ENCODE measurements around the gene ZNF747. TPM values are rescaled to one million over a fixed set of nuclear protein-coding genes. Genes with fewer than 3 reads are reported as not detected.
"Not testable (repeated sequence)": the region's sequence is repeated elsewhere in the genome, so short reads cannot be mapped to it uniquely, and the experiment has no call there.

ZNF747 gene
- total RNA-seq, 4 donors from 2014 or later = 13.6 to 30.7 (median 21.8) TPM

DNA sequence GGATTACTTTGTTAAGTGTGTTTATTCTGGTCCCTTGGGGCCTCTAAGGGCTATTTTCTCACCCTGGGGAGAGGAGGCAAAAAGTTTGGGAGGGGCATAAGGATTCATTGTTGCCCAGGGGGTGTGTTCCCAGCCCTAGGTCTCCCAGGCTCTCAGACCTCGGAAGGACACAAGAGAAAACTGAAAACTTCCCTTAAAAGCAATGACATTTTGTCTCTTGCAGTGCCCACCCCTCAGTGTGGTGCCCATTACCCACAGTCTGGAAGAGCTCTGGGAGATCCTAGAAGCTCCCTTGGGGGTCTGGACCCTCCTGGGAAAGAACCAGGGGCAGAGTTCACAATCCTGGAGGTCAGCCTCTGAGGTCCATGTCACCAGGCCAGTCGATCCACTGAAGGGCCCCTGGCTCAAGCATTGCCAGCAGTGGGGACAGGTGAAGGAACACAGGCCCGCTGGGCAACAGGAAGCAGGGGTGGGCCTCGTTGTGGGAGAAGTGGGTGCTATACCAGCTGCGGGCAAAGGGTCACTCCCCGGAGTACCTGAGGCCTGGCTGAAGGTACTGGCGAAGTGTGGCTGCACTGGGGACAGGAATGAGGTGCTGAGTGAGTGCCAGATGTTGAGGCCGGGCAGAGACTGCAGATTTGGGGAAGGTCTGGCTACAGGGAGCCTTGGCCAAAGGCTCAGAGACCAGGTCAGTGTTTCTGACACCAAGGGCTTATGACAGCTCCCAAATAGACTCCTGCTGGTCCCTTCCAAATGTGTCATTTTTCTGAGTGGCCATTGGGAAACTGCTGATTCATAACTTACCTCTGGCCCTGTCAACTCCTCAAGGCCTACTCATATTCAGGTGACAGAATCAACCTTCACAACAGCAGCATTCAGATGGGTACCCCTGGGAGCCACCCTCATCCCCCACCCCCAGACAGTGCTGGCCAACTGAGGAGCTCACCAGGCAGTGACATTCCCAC is 4.6 kb upstream of the ZNF747 start:
- no peaks in the 10 kb centered on the region for H3K36me3 ChIP-seq
- peaks cover 8 to 11% of the 10 kb centered on the region in 2 donors for H3K4me1 ChIP-seq
- no peaks in the 10 kb centered on the region for H3K27me3 ChIP-seq
- TF ChIP-seq CTCF (IDR thresholded peaks at IDR 0.05) = no peak
- TF ChIP-seq POLR2A (IDR thresholded peaks at IDR 0.05) = no peak
- no peak overlapping the region for H3K4me3 ChIP-seq (replicated peaks in 1 of 3)
- no peaks in the 10 kb centered on the region for H3K9me3 ChIP-seq
- no peak for DNase-seq
- intact Hi-C loops (cut with DNase I) = loop anchor here (5.0 to 10.0 kb wide), 2 partner anchors 33 to 96 kb away; partner anchors contain the start of gene ZNF688
- H3K27ac ChIP-seq = no peak overlapping the region
- 79 to 84% methylated on average over 8 of the region's 8 CpGs for WGBS, 2 donors

- intact Hi-C loops (cut with DNase I) = loop anchor here (5.0 to 10.0 kb wide), 2 partner anchors 36 to 98 kb away; partner anchors contain the start of gene ZNF688
- Histone ChIP-seq H3K4me1 (peaks cover 16 to 17% of the 10 kb centered on the region in 2 donors), H3K36me3 (peaks cover 8 to 10% of the 10 kb centered on the region in 2 donors)
- not testable (repeated sequence) for H3K27me3 ChIP-seq; H3K9me3 ChIP-seq; H3K4me3 ChIP-seq (replicated peaks in 1 of 3); H3K27ac ChIP-seq; DNase-seq
- WGBS, 2 donors = 91 to 92% methylated on average over 13 of the region's 13 CpGs
These were observed 1.9 kb upstream of the ZNF747 start for GRCh38 chr16:30536391-30537024.

- DNase-seq = peak; percentile 75 to 78
These were observed 1.1 kb upstream of the ZNF747 start for GRCh38 chr16:30535777-30536190.

DNA sequence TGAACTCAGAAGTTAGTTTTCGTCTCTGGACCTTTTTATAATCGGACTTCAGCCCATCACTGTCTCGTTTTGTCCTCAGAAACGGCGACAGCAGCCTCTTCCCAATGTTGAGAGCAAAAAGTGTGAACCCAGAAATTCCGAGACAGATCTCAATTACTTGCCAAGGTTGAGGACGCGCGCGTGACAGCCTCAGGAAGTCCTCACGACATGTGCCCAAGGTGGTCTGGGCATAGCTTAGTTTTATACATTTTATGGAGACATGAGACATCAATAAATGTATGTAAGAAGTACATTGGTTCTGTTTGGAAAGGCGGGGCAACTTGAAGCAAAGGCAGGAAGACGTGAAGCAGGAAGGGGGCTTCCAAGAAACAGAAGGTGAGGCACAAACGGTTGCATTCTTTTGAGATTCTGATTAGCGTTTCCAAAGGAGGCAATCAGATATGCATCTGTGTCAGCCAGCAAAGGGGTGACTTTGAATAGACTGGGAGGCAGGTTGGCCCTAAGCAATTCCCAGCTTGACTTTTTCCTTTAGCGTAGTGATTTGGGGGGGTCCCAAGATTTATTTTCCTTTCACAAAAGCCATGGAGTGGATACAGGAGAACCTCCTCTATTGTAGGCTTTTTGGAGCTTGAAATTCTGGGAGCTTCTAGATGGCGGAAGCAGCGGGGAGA is 583 bp upstream of the ZNF747 start:
- peak overlapping the region in 2 of 3 donors; percentile 59 to 73 for H3K4me3 ChIP-seq (replicated peaks in 1 of 3)
- H3K4me1 ChIP-seq = peaks cover 16 to 17% of the 10 kb centered on the region in 2 donors
- TF ChIP-seq CTCF (IDR thresholded peaks at IDR 0.05) = no peak
- TF ChIP-seq POLR2A (IDR thresholded peaks at IDR 0.05) = no peak
- H3K9me3 ChIP-seq = no peaks in the 10 kb centered on the region
- 4% methylated on average over 18 of the region's 18 CpGs for WGBS, 2 donors
- peak overlapping the region; percentile 77 to 92 (median 82) for H3K27ac ChIP-seq
- DNase-seq = no peak
- H3K36me3 ChIP-seq = peaks cover 8 to 17% of the 10 kb centered on the region in 2 donors
- intact Hi-C loops (cut with DNase I) = loop anchor here (5.0 to 10.0 kb wide), 2 partner anchors 37 to 100 kb away; partner anchors contain the start of gene ZNF688
- H3K27me3 ChIP-seq = no peaks in the 10 kb centered on the region

More at GRCh38 chr16:30535777-30536190, 1.1 kb upstream of the ZNF747 start:
- H3K4me1 ChIP-seq = peaks cover 16 to 17% of the 10 kb centered on the region in 2 donors
- TF ChIP-seq CTCF (IDR thresholded peaks at IDR 0.05) (peak in 5 of 6 experiments; percentile 27 to 71 (median 52)), POLR2A (IDR thresholded peaks at IDR 0.05) (no peak)
- no peaks in the 10 kb centered on the region for H3K9me3 ChIP-seq
- 28 to 30% methylated on average over 12 of the region's 12 CpGs for WGBS, 2 donors
- intact Hi-C loops (cut with DNase I) = loop anchor here (5.0 to 10.0 kb wide), 2 partner anchors 37 to 99 kb away; partner anchors contain the start of gene ZNF688
- H3K27ac ChIP-seq = peak overlapping the region; percentile 36 to 92 (median 82)
- H3K27me3 ChIP-seq = no peaks in the 10 kb centered on the region
- peaks cover 8 to 17% of the 10 kb centered on the region in 2 donors for H3K36me3 ChIP-seq
- peak overlapping the region in 2 of 3 donors; percentile 59 to 73 for H3K4me3 ChIP-seq (replicated peaks in 1 of 3)
